Mesothelial cell of epicardium (in vitro differentiated cells): ENCODE data around the gene AATK. TPM values are rescaled to one million over a fixed set of nuclear protein-coding genes. Genes with fewer than 3 reads are reported as not detected.

Experiments
- DNase-seq, 2 experiments: peaks; one replicate each; pipeline ENCODE4 v3.0.0; 2021; ENCODE audit warnings: low spot score in 2 of 2; ENCODE audit not compliant: unreplicated experiment in 2 of 2
- H3K27ac Mint-ChIP-seq: 2 replicates; pipeline ENCODE4 v1.8.0; 2021; ENCODE audit warnings: mixed read lengths
- H3K27me3 Mint-ChIP-seq: 2 replicates; pipeline ENCODE4 v1.8.0; 2021; ENCODE audit warnings: low read depth, mixed read lengths
- H3K36me3 Mint-ChIP-seq: 2 replicates; pipeline ENCODE4 v1.8.0; 2021; ENCODE audit warnings: mixed read lengths
- H3K4me1 Mint-ChIP-seq: 2 replicates; pipeline ENCODE4 v1.8.0; 2021; ENCODE audit warnings: mixed read lengths
- H3K4me3 Mint-ChIP-seq: 2 replicates; pipeline ENCODE4 v1.8.0; 2021; ENCODE audit warnings: mild to moderate bottlenecking, moderate library complexity, mixed read lengths
- H3K9me3 Mint-ChIP-seq: 2 replicates; pipeline ENCODE4 v1.8.0; 2021; ENCODE audit warnings: mixed read lengths
- CTCF ChIP-seq: fragments of 200-600 bp; sonication (generic); IDR thresholded peaks from one replicate; pipeline ENCODE4 v1.5.0; 2021; ENCODE audit warnings: antibody characterized with exemption; ENCODE audit not compliant: unreplicated experiment
- total RNA-seq: library from RNA; stranded (reverse); gene quantifications from 3 replicates; pipeline ENCODE4 v1.2.1, GENCODE V29; 2021

The AATK gene
- total RNA-seq, 1 donor from 2014 or later, result 17.3 TPM

DNA sequence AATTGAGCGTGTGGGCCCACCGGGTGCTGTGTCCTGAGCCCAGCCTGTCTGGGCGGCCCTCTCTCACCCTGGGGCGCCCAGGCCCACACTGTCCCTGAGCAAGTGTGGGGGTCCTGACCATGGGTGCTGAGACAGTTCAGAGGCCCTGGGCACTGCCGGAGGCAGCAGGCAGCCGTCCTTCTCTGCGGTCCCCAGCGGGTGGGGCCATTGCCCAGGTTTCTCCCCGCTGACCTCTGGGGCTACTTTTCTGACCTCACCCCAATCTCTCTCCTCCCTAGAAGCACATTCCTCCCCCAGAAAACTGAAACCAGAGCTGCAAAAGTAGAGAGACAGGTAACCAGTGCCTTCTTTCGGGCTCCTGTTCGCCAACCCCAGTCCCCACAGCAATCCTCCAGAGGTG is 36.7 kb downstream of the AATK start:
- no peak for DNase-seq
- no peak for TF ChIP-seq CTCF
- Mint-ChIP-seq H3K4me3 (no peak overlapping the region), H3K27ac (no peak overlapping the region), H3K27me3 (no peaks in the 10 kb centered on the region), H3K9me3 (no peaks in the 10 kb centered on the region), H3K4me1 (no peaks in the 10 kb centered on the region), H3K36me3 (no peaks in the 10 kb centered on the region)

DNA sequence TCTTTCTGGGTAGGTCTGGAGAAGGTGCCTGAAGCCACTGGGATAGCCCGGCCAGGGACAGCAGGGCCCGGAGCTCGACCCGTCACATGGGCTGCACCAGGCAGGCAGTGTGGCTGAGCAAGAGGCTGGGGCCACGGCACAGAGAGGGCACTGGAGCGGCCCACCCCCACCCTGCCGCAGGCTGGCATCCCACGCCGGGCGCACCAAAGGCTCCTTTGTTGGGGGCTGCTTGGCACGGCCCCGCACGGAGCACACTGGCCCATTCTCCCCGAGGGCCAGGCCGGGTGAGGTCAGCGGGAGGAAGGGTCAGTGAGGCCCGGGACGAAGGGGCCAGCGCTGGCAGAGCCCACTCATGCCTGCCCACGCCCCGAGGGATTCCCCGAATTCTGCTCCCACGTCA is 37.2 kb downstream of the AATK start:
- Mint-ChIP-seq H3K9me3 (no peaks in the 10 kb centered on the region), H3K4me3 (no peak overlapping the region), H3K27ac (no peak overlapping the region), H3K27me3 (no peaks in the 10 kb centered on the region), H3K36me3 (no peaks in the 10 kb centered on the region), H3K4me1 (no peaks in the 10 kb centered on the region)
- no peak for DNase-seq
- no peak for TF ChIP-seq CTCF

DNA sequence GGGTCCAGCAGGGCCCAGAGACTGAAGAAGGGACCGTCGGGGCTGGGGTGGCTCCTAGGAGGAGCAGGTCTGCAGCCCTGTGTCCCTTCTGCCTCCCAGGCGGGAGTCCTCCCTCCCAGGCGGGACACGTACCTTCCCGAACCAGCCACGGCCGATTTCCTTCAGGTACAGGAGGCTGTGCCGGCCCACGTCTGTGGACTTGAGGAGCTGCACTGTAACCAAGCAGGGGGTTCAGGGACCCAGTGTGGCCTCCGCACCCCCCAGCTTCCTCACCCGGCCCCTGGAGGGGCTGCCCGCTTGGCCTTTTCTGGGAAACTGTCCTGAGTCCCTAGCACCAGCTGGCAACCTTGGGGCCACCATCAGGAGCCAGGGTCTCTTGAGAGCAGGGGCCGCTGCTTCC is 37.7 kb downstream of the AATK start:
- TF ChIP-seq CTCF, result no peak
- no peaks in the 10 kb centered on the region for H3K9me3 Mint-ChIP-seq
- H3K27ac Mint-ChIP-seq, result no peak overlapping the region
- H3K27me3 Mint-ChIP-seq, result no peaks in the 10 kb centered on the region
- H3K4me3 Mint-ChIP-seq, result no peak overlapping the region
- no peaks in the 10 kb centered on the region for H3K4me1 Mint-ChIP-seq
- H3K36me3 Mint-ChIP-seq, result no peaks in the 10 kb centered on the region
- DNase-seq, result no peak

DNA sequence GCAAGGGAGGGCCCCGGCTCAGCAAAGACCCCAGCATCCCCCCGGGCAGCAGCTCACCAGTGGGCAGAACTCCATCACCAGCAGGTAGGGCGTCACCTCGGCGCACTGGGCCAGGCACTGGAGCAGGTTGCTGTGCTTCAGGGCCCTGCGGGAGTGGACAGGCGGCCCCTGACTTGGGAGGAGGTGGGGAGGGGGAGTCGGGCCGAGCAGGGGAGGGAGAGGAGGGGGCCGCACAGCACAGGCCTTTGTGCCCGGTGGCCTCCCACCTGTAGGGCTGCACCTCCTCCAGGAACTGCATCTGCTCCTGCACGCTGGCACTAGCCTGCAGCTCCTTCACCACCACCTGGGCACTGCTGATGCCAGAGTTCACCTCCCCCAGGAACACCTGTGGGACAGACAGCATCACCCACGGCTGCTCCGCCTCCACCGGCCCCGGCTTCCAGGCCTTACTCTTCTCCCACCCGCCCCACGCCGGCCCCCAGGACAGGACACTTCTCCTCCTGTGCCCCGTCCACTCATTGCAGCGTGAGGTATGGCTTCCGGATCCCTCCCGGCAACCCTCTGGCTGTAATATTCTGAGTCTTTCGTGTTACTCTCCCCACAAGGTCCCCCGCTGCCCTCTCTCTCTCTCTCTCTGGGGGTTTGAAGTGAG is 38.4 kb downstream of the AATK start:
- Mint-ChIP-seq H3K4me3 (no peak overlapping the region), H3K4me1 (no peaks in the 10 kb centered on the region), H3K27me3 (no peaks in the 10 kb centered on the region), H3K27ac (no peak overlapping the region), H3K9me3 (no peaks in the 10 kb centered on the region), H3K36me3 (no peaks in the 10 kb centered on the region)
- no peak for DNase-seq
- no peak for TF ChIP-seq CTCF

DNA sequence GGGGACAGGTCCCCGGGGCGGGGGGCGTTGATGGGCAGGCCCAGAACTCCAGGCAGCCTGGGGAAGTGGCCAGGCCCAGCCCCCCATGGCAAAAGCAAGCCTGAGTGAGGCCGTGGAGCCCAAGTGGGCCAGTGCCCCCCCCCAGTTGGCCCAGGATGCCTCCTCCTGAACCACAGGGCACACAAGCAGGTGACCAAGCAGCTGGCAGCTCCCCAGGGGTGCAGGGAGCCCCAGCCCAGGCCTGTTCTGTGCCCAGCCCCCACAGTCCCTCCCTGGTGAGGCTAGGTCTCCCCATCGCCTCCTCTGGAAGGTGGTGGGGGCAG is 38.9 kb downstream of the AATK start:
- Mint-ChIP-seq H3K4me3 (no peak overlapping the region), H3K36me3 (no peaks in the 10 kb centered on the region), H3K4me1 (no peaks in the 10 kb centered on the region), H3K27me3 (no peaks in the 10 kb centered on the region), H3K9me3 (no peaks in the 10 kb centered on the region), H3K27ac (no peak overlapping the region)
- no peak for DNase-seq
- no peak for TF ChIP-seq CTCF
